SJCRH30 (cell line): ENCODE measurements around the gene TMEM86B. TPM values are rescaled to one million over a fixed set of nuclear protein-coding genes. Genes with fewer than 3 reads are reported as not detected.

Experiments used
- DNase-seq, 2 experiments: peaks; one replicate each; pipeline ENCODE4 v3.0.0-alpha.2; 2015 to 2020
- H3K27ac ChIP-seq: fragments of 250-450 bp; sonication (Bioruptor Pico); 2 replicates; pipeline ENCODE4 v1.5.1; 2020; ENCODE audit warnings: mild to moderate bottlenecking, moderate library complexity
- H3K27me3 ChIP-seq: fragments of 250-450 bp; sonication (Bioruptor Pico); 2 replicates; pipeline ENCODE4 v1.5.1; 2020; ENCODE audit warnings: mild to moderate bottlenecking, moderate library complexity
- H3K36me3 ChIP-seq: fragments of 250-450 bp; sonication (Bioruptor Pico); 2 replicates; pipeline ENCODE4 v1.5.1; 2020; ENCODE audit warnings: mild to moderate bottlenecking, moderate library complexity
- H3K4me1 ChIP-seq: fragments of 250-450 bp; sonication (Bioruptor Pico); 2 replicates; pipeline ENCODE4 v1.5.1; 2020; ENCODE audit warnings: mild to moderate bottlenecking, moderate library complexity
- H3K4me3 ChIP-seq: fragments of 250-450 bp; sonication (Bioruptor Pico); 2 replicates; pipeline ENCODE4 v1.5.1; 2020; ENCODE audit warnings: mild to moderate bottlenecking, moderate library complexity
- H3K9me3 ChIP-seq: fragments of 250-450 bp; sonication (Bioruptor Pico); replicated peaks from 2 replicates; pipeline ENCODE4 v1.5.1; 2020; ENCODE audit warnings: mild to moderate bottlenecking, moderate library complexity
- total RNA-seq: library from RNA; depleted of rRNA; stranded (reverse); fragments of >200 nt; shearing (Covaris generic); gene quantifications from 2 replicates; pipeline ENCODE4 v1.2.3, GENCODE V29; 2014

Gene TMEM86B
- total RNA-seq, 1 experiment from 2014 or later, result 2.5 TPM

GRCh38 chr19:55241143-55241934 is 12.8 kb upstream of the TMEM86B start:
- Histone ChIP-seq H3K9me3 (no peaks in the 10 kb centered on the region), H3K27ac (no peak overlapping the region), H3K27me3 (no peaks in the 10 kb centered on the region), H3K36me3 (peaks cover 59% of the 10 kb centered on the region), H3K4me3 (no peak overlapping the region), H3K4me1 (no peaks in the 10 kb centered on the region)
- no peak for DNase-seq

GRCh38 chr19:55240713-55241020 is 12.1 kb upstream of the TMEM86B start:
- Histone ChIP-seq H3K4me3 (no peak overlapping the region), H3K9me3 (no peaks in the 10 kb centered on the region), H3K36me3 (peaks cover 62% of the 10 kb centered on the region), H3K27ac (no peak overlapping the region), H3K4me1 (no peaks in the 10 kb centered on the region), H3K27me3 (no peaks in the 10 kb centered on the region)
- DNase-seq, result no peak

GRCh38 chr19:55239004-55239403 is 10.4 kb upstream of the TMEM86B start:
- Histone ChIP-seq H3K4me3 (no peak overlapping the region), H3K27ac (no peak overlapping the region), H3K9me3 (no peaks in the 10 kb centered on the region), H3K4me1 (no peaks in the 10 kb centered on the region), H3K27me3 (no peaks in the 10 kb centered on the region), H3K36me3 (peaks cover 58% of the 10 kb centered on the region)
- no peak for DNase-seq

DNA sequence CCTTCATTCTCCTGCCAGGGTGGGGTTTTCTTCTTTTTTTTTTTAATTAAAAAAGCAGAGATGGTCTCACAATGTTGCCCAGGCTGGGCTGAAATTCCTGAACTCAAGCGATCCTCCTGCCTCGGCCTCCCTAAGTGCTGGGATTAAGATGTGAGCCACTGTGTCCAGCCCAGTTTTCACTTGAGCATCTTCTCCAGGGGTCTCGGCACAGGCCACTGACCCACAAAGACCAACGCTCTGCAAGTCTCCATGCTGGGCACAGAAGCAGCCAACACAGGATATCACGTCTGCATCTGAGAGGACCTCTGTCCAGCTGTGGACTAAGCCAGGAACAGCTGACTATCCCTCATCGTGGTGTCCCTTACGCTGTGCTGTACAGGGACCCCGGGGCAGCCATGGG is 9.5 kb upstream of the TMEM86B start:
- Histone ChIP-seq H3K4me1 (no peaks in the 10 kb centered on the region), H3K27me3 (no peaks in the 10 kb centered on the region), H3K27ac (no peak overlapping the region), H3K9me3 (no peaks in the 10 kb centered on the region), H3K4me3 (no peak overlapping the region), H3K36me3 (peaks cover 54% of the 10 kb centered on the region)
- no peak for DNase-seq

DNA sequence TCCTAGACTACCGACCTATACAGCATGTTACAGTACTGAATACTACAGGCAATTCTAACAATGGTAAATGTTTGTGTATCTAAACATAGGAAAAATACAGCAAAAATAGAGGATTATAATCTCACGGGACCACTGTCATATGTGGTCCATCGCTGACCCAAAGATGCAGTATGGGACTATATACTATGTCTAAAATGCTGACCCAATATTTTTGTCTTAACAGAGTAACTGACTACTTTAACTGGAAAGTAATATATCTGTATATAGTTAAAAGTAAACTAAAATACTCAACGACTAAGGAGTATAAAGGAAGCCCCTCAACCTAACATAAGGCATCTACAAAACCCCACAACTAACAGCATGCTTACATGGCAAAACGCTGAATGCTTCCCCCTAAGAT is 4.4 kb upstream of the TMEM86B start:
- no peak for DNase-seq
- H3K4me1 ChIP-seq, result no peaks in the 10 kb centered on the region
- peaks cover 31% of the 10 kb centered on the region for H3K36me3 ChIP-seq
- H3K27ac ChIP-seq, result no peak overlapping the region
- H3K27me3 ChIP-seq, result no peaks in the 10 kb centered on the region
- H3K4me3 ChIP-seq, result no peak overlapping the region
- H3K9me3 ChIP-seq, result no peaks in the 10 kb centered on the region

GRCh38 chr19:55232286-55232602 is 3.7 kb upstream of the TMEM86B start:
- peaks cover 26% of the 10 kb centered on the region for H3K36me3 ChIP-seq
- H3K4me1 ChIP-seq, result no peaks in the 10 kb centered on the region
- DNase-seq, result no peak
- H3K27me3 ChIP-seq, result no peaks in the 10 kb centered on the region
- H3K27ac ChIP-seq, result no peak overlapping the region
- H3K9me3 ChIP-seq, result no peaks in the 10 kb centered on the region
- no peak overlapping the region for H3K4me3 ChIP-seq

DNA sequence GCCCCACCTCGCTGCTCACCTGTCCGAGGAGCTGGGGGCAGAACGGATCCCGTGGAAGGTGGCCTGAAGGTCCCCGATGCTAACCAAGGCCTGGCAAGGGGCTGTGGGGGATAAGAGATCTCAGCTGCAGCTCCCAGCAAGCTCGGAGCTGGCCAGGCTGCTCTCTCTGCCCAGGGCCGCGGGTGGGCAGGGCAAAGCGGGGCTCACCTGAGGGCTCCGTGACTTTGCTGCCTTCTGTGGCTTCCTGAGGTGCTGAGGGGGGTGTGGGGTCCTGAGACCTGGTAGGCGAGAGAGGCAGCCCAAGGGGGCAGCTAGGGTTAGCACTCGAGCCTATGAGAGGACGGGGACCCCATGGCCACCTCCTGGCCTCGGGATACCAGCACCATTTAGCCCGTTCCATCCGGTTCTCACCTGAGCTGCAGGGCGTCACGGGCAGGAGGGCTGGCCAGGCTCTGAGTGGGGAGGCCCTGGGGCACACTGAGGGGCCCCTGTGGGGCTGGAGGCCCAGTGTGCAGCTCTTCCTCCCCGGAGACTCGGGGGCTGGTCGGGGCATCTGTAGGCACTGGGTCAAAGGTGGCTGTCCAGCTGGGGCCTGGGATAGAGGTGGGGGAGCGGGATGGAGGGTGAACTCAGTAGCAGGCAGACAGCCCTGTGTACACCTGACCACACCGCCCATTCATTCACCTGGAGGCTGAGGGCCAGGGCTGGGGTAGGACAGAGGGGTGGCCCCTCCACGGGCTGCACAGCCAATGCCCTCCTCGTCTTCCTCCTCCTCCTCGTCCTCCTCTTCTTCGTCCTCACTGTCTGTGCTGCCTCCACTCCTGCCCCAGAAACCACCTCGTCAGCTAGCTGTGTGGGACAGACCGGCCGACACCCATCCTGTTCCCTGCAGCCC is 3.1 kb upstream of the TMEM86B start:
- peaks cover 20% of the 10 kb centered on the region for H3K36me3 ChIP-seq
- DNase-seq, result no peak

DNA sequence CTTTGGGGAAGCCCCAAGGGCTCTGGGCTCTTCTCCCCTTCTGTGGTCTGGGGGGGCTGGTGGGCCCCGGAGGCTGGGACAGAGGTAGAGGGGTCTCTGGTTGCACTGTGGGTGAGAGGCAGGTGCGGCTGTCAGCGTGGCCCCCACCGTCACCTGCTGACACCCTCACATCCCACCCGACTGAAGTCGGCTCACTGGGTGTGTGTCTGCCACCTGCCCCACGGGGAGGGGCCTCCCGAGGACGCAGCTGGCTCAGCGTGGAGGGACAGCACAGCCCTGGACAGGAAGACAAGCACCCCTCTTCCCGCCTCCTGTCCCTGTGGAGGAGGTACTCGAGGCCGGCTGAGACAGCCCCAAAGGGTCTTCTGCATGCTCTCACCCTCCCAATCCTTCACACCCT is 2.2 kb upstream of the TMEM86B start:
- Histone ChIP-seq H3K36me3 (peaks cover 14% of the 10 kb centered on the region), H3K27me3 (no peaks in the 10 kb centered on the region), H3K4me3 (no peak overlapping the region), H3K27ac (no peak overlapping the region), H3K4me1 (no peaks in the 10 kb centered on the region), H3K9me3 (no peaks in the 10 kb centered on the region)
- no peak for DNase-seq

More for the DNA sequence above, 3.1 kb upstream of the TMEM86B start:
- H3K9me3 ChIP-seq, result no peaks in the 10 kb centered on the region
- H3K27me3 ChIP-seq, result no peaks in the 10 kb centered on the region
- H3K27ac ChIP-seq, result no peak overlapping the region
- no peaks in the 10 kb centered on the region for H3K4me1 ChIP-seq
- H3K4me3 ChIP-seq, result no peak overlapping the region

DNA sequence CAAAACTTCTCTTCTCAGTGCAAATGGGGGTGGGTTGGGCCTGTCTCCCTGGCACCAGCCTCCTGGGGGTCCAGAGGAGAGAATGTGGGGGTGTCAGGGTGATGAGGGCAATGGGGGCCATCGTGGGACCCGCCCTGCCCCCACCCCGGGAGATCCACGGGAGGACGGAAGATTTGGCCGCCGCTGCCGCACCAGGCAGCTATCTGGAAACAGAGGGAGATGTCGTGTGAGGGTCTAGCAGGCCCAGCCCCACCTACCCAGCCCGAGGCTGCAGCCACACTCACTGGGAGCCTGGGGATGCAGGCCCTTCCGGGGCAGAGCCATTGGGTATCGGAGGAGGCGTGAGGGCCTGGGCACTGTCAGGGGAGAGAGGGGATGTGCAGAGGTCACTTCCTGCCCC is 1.8 kb upstream of the TMEM86B start:
- DNase-seq, result no peak
- Histone ChIP-seq H3K4me1 (no peaks in the 10 kb centered on the region), H3K9me3 (no peaks in the 10 kb centered on the region), H3K36me3 (peaks cover 14% of the 10 kb centered on the region), H3K27me3 (no peaks in the 10 kb centered on the region), H3K4me3 (no peak overlapping the region), H3K27ac (no peak overlapping the region)

DNA sequence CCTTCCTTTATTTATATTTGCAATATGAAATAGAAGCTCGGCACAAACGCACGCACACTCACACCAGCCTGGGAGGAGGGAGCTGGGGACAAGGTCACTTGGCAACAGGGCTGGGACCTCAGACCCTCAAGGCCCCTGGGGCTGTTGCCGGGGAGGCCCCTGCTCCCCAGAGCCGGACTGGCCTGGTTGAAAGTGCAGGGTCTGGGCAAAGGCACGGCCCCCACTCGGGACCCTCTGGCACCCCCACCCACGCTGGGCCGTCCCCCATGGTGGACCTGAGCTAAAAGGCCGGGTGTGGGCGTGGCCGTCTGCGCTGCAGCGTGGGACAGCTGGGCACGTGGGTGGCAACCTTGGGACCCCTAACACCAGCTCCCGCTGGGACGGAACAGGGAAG is 1.2 kb upstream of the TMEM86B start:
- H3K4me3 ChIP-seq, result no peak overlapping the region
- H3K9me3 ChIP-seq, result no peaks in the 10 kb centered on the region
- no peak overlapping the region for H3K27ac ChIP-seq
- no peak for DNase-seq
- H3K36me3 ChIP-seq, result peaks cover 14% of the 10 kb centered on the region
- no peaks in the 10 kb centered on the region for H3K4me1 ChIP-seq
- H3K27me3 ChIP-seq, result no peaks in the 10 kb centered on the region

- no peaks in the 10 kb centered on the region for H3K4me1 ChIP-seq
- no peaks in the 10 kb centered on the region for H3K27me3 ChIP-seq
- no peak overlapping the region for H3K27ac ChIP-seq
- no peaks in the 10 kb centered on the region for H3K9me3 ChIP-seq
- DNase-seq, result no peak
- H3K4me3 ChIP-seq, result no peak overlapping the region
- peaks cover 14% of the 10 kb centered on the region for H3K36me3 ChIP-seq
Observed at GRCh38 chr19:55229145-55229788, 704 bp upstream of the TMEM86B start.

DNA sequence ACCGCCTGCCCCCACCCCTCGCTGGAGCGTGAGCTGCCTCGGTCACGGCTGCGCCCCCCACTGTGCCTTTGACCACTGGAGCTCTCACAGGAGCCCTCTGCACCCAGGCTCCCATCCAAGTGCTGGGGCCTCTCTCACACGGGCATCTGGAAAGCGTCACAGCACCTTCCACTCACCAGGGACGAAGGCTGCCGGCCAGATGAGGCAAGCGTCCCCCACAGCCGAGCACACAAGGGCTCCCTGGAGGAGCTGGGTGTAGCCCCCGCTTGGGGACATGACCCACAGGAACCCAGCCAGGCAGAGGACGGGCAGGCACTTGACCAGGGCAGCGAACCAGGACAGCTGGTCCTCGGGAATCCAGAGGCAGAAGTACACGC is 560 bp downstream of the TMEM86B start:
- DNase-seq, result no peak
- H3K4me3 ChIP-seq, result no peak overlapping the region
- H3K27me3 ChIP-seq, result no peaks in the 10 kb centered on the region
- no peaks in the 10 kb centered on the region for H3K9me3 ChIP-seq
- H3K4me1 ChIP-seq, result no peaks in the 10 kb centered on the region
- H3K27ac ChIP-seq, result no peak overlapping the region
- H3K36me3 ChIP-seq, result peaks cover 10% of the 10 kb centered on the region; the same call in 1 of the 2 replicates

DNA sequence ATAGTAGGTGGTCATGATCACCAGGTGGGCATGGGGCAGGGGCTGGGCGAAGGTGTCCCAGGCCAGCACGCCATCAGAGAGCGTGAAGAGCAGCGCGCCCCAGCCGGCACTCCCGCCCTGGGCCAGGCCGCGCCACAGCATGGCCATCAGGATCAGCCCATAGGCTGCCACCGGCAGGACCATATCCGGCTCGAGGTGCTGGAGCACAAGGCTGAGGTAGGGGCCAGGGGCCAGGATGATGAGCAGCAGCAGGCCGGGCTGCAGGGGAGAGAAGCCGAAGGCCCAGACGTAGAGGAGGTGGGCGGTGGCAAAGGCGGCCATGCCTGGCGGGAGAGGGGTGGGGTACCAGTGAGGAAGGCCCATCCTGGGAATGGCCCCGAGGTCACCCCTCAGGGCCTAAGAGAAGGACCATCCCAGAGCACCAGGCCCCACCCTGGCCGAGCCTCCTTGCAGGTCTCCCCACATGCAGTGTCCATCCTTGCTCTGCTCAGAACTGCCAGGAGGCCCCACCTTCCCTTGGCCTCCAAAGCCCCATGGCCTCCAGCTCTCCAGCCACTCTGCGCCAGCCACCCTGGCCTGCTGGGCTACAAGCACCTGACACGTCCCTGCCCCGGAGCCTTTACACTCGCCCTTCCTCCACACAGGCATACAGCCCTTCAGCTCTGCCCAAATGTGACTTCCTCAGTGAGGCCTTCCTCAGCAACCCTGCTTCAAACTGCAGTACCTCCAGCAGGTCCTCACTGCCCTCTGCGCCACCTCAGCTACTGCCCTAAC is 1.1 kb downstream of the TMEM86B start:
- Histone ChIP-seq H3K36me3 (peaks cover 5% of the 10 kb centered on the region; the same call in 1 of the 2 replicates), H3K9me3 (no peaks in the 10 kb centered on the region), H3K27me3 (no peaks in the 10 kb centered on the region), H3K27ac (no peak overlapping the region), H3K4me3 (no peak overlapping the region), H3K4me1 (no peaks in the 10 kb centered on the region)
- no peak for DNase-seq

DNA sequence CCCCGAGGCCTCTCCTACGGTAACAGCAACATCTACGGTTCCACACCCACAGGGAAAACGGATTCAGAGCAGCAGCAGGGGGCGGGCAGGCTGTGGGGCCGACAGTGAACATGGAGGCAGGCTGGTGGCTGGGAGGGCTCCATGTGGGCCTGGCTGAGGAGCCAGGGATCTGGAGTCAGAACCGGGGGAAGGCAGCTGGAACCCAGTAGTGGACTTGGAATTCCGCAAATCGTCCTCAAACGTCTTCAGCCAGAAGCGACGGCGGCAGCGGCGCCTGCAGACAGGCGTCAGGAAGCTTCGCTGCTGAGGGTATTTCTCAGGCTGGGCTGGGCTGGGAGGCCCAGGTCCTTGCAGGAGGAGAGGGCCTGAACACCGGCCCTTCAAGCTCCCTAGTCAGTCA is 1.8 kb downstream of the TMEM86B start:
- H3K27me3 ChIP-seq, result no peaks in the 10 kb centered on the region
- no peaks in the 10 kb centered on the region for H3K9me3 ChIP-seq
- peaks cover 5% of the 10 kb centered on the region; the same call in 1 of the 2 replicates for H3K36me3 ChIP-seq
- no peak for DNase-seq
- H3K27ac ChIP-seq, result no peak overlapping the region
- no peaks in the 10 kb centered on the region for H3K4me1 ChIP-seq
- H3K4me3 ChIP-seq, result no peak overlapping the region

DNA sequence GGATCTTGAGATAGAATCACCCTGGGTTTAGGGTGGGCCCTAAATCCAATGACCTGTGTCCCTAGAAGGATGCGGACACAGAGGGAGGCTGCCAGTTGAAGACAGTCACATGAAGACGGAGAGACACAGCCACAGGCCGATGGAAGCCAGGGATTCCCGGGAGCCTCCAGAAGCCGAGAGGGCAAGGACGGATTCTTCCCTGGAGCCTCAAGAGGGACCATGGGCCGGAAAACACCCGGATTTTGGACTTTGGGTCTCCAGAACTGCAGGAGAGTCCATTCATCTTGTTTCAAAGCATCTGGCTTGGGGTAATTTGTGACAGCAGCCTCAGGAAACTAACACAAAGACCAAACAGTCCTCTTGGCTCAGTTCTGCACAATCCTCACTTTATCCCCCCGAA is 2.3 kb downstream of the TMEM86B start:
- no peak overlapping the region for H3K27ac ChIP-seq
- peaks cover 5% of the 10 kb centered on the region; the same call in 1 of the 2 replicates for H3K36me3 ChIP-seq
- H3K27me3 ChIP-seq, result no peaks in the 10 kb centered on the region
- H3K9me3 ChIP-seq, result no peaks in the 10 kb centered on the region
- H3K4me1 ChIP-seq, result no peaks in the 10 kb centered on the region
- no peak overlapping the region for H3K4me3 ChIP-seq
- no peak for DNase-seq
